Measurements from ENCODE around the gene LRP3. TPM values are rescaled to one million over a fixed set of nuclear protein-coding genes. Genes with fewer than 3 reads are reported as not detected.

The LRP3 gene
- total and polyA plus RNA-seq, 9 donors: 1.2 to 138 (median 82.7) TPM

DNA sequence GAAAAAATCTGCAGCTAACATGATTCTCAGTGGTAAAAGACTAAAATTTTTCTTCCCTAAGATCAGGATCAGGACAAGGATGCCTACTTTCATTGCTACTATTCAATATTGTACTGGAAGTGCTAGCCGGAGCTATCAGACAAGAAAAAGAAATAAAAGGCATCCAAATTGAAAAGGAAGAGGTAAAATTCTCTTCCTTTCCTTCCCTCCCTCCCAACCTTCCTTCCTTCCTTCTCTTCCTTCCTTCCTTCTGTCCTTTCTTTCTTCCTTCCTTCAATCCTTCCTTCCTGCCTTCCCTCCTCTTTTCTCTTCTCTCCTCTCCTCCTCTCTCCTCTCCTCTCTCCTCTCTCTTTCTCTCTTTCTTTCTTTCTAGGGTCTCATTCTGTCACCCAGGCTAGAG is 26.7 kb upstream of the LRP3 start:
- TF ChIP-seq, protein P1, sequence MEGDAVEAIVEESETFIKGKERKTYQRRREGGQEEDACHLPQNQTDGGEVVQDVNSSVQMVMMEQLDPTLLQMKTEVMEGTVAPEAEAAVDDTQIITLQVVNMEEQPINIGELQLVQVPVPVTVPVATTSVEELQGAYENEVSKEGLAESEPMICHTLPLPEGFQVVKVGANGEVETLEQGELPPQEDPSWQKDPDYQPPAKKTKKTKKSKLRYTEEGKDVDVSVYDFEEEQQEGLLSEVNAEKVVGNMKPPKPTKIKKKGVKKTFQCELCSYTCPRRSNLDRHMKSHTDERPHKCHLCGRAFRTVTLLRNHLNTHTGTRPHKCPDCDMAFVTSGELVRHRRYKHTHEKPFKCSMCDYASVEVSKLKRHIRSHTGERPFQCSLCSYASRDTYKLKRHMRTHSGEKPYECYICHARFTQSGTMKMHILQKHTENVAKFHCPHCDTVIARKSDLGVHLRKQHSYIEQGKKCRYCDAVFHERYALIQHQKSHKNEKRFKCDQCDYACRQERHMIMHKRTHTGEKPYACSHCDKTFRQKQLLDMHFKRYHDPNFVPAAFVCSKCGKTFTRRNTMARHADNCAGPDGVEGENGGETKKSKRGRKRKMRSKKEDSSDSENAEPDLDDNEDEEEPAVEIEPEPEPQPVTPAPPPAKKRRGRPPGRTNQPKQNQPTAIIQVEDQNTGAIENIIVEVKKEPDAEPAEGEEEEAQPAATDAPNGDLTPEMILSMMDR (IDR thresholded peaks at IDR 0.05): no peak
- no peak for TF ChIP-seq POLR2A (IDR thresholded peaks at IDR 0.05)
- no peak for TF ChIP-seq EP300 (IDR thresholded peaks at IDR 0.05)
- Histone ChIP-seq H3K4me1 (ENCODE audit: insufficient read depth) (no peaks in the 10 kb centered on the region), H3K27ac (no peak overlapping the region), H3K4me3 (no peak overlapping the region), H3K36me3 (no peaks in the 10 kb centered on the region), H3K27me3 (no peaks in the 10 kb centered on the region), H3K9me3 (no peaks in the 10 kb centered on the region)
- WGBS, 3 donors: 97 to 100% (median 98%) methylated on average over 1 of the region's 1 CpG
- no peak for DNase-seq
- intact Hi-C loops (cut with DNase I): no loop called here

DNA sequence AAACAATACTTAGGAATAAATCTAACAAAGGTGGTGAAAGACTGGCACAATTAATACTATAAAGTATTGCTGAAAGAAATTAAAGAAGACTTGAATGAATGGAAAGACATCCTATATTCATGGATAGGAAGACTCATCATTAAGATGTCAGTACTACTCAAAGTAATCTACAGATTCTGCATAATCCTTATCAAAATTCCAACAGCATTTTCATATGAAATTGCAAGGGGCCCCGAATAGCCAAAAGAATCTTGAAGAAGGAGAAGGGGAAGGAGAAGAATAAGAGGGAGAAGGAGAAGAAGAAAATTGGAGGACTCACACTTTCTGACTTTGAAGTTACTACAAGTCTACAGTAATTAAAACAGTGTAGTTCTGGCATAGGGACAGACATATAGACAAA is 25.6 kb upstream of the LRP3 start:
- Histone ChIP-seq H3K27ac (no peak overlapping the region), H3K4me1 (ENCODE audit: insufficient read depth) (no peaks in the 10 kb centered on the region), H3K27me3 (no peaks in the 10 kb centered on the region), H3K9me3 (no peaks in the 10 kb centered on the region), H3K4me3 (no peak overlapping the region), H3K36me3 (no peaks in the 10 kb centered on the region)
- WGBS, 3 donors: 79 to 89% (median 87%) methylated on average over 1 of the region's 1 CpG
- TF ChIP-seq EP300 (IDR thresholded peaks at IDR 0.05) (no peak), POLR2A (IDR thresholded peaks at IDR 0.05) (no peak)
- TF ChIP-seq, protein P1 (IDR thresholded peaks at IDR 0.05): no peak
- intact Hi-C loops (cut with DNase I): no loop called here
- no peak for DNase-seq

- H3K9me3 ChIP-seq: no peaks in the 10 kb centered on the region
- no peaks in the 10 kb centered on the region for H3K36me3 ChIP-seq
- no peaks in the 10 kb centered on the region for H3K27me3 ChIP-seq
- H3K4me3 ChIP-seq: no peak overlapping the region
- TF ChIP-seq POLR2A (IDR thresholded peaks at IDR 0.05) (no peak), EP300 (IDR thresholded peaks at IDR 0.05) (no peak)
- WGBS, 3 donors: 95 to 100% (median 100%) methylated on average over 1 of the region's 1 CpG
- intact Hi-C loops (cut with DNase I): no loop called here
- H3K4me1 ChIP-seq (ENCODE audit: insufficient read depth): peaks cover 7% of the 10 kb centered on the region
- no peak for DNase-seq
- no peak overlapping the region for H3K27ac ChIP-seq
Observed at GRCh38 chr19:33171222-33171795, 22.8 kb upstream of the LRP3 start.

GRCh38 chr19:33171916-33172359 is 22.2 kb upstream of the LRP3 start:
- TF ChIP-seq EP300 (IDR thresholded peaks at IDR 0.05) (no peak), POLR2A (IDR thresholded peaks at IDR 0.05) (no peak)
- TF ChIP-seq, protein P1 (IDR thresholded peaks at IDR 0.05): no peak
- H3K36me3 ChIP-seq: no peaks in the 10 kb centered on the region
- WGBS, 3 donors: 87 to 88% (median 88%) methylated on average over 6 of the region's 6 CpGs
- H3K27ac ChIP-seq: no peak overlapping the region
- no peaks in the 10 kb centered on the region for H3K27me3 ChIP-seq
- intact Hi-C loops (cut with DNase I): no loop called here
- no peaks in the 10 kb centered on the region for H3K9me3 ChIP-seq
- DNase-seq: no peak
- H3K4me3 ChIP-seq: no peak overlapping the region
- H3K4me1 ChIP-seq (ENCODE audit: insufficient read depth): peaks cover 7% of the 10 kb centered on the region

DNA sequence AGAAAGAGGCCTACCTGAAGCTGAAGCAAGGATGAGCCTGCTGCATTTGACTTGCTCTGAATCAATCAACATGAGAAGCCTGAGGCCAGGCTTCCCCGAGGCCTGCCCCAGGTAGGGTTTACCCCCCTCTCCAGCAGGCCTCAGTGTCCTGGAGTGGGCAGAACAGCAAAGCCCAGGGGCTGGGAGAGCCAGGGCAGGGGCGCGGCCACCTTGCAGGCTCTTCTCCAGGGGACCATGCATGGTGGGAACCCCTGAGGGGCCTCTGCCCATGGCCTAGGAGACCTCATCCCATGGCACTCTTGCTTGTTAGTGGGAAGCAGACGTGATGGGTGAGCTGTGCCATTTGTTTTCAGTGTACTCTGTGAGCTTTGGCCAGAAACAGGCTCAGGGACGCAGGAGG is 19.9 kb upstream of the LRP3 start:
- Histone ChIP-seq H3K27ac (no peak overlapping the region), H3K9me3 (no peaks in the 10 kb centered on the region), H3K4me3 (no peak overlapping the region), H3K36me3 (no peaks in the 10 kb centered on the region), H3K4me1 (ENCODE audit: insufficient read depth) (peaks cover 7% of the 10 kb centered on the region), H3K27me3 (no peaks in the 10 kb centered on the region)
- intact Hi-C loops (cut with DNase I): no loop called here
- no peak for TF ChIP-seq EP300 (IDR thresholded peaks at IDR 0.05)
- no peak for TF ChIP-seq POLR2A (IDR thresholded peaks at IDR 0.05)
- TF ChIP-seq, protein P1 (IDR thresholded peaks at IDR 0.05): no peak
- 69 to 89% (median 73%) methylated on average over 5 of the region's 5 CpGs for WGBS, 3 donors
- no peak for DNase-seq

Data from ovary (tissue), 9 donors.